ENCODE results near the gene LAMTOR5. TPM values are rescaled to one million over a fixed set of nuclear protein-coding genes. Genes with fewer than 3 reads are reported as not detected.
"Not testable (repeated sequence)": the region's sequence is repeated elsewhere in the genome, so short reads cannot be mapped to it uniquely, and the experiment has no call there.

The LAMTOR5 gene
- total RNA-seq, 4 donors from 2014 or later, result 45.1 to 99.0 (median 65.5) TPM

- H3K27ac ChIP-seq, result no peak overlapping the region
- no peaks in the 10 kb centered on the region for H3K4me1 ChIP-seq
- no peaks in the 10 kb centered on the region for H3K9me3 ChIP-seq
- TF ChIP-seq POLR2A (IDR thresholded peaks at IDR 0.05) (no peak), CTCF (IDR thresholded peaks at IDR 0.05) (no peak)
- no peaks in the 10 kb centered on the region for H3K36me3 ChIP-seq
- no peak overlapping the region for H3K4me3 ChIP-seq
- DNase-seq, result no peak
- no peaks in the 10 kb centered on the region for H3K27me3 ChIP-seq
These were observed 18.2 kb upstream of the LAMTOR5 start for GRCh38 chr1:110425612-110426152.

- TF ChIP-seq CTCF (IDR thresholded peaks at IDR 0.05), result no peak
- TF ChIP-seq POLR2A (IDR thresholded peaks at IDR 0.05), result no peak
These were observed 17.5 kb upstream of the LAMTOR5 start for GRCh38 chr1:110424699-110425611.

GRCh38 chr1:110420874-110421793 lies 13.6 kb upstream of the LAMTOR5 start:
- no peaks in the 10 kb centered on the region for H3K27me3 ChIP-seq
- no peak overlapping the region for H3K27ac ChIP-seq
- H3K4me3 ChIP-seq, result no peak overlapping the region
- no peak for TF ChIP-seq CTCF (IDR thresholded peaks at IDR 0.05)
- no peak for TF ChIP-seq POLR2A (IDR thresholded peaks at IDR 0.05)
- no peaks in the 10 kb centered on the region for H3K36me3 ChIP-seq
- no peaks in the 10 kb centered on the region for H3K9me3 ChIP-seq
- DNase-seq, result peak in 1 of 3 donors; percentile 52
- no peaks in the 10 kb centered on the region for H3K4me1 ChIP-seq

More at GRCh38 chr1:110424699-110425611, 17.5 kb upstream of the LAMTOR5 start:
- DNase-seq, result no peak
- no peaks in the 10 kb centered on the region for H3K27me3 ChIP-seq
- no peaks in the 10 kb centered on the region for H3K9me3 ChIP-seq
- no peak overlapping the region for H3K27ac ChIP-seq
- H3K4me1 ChIP-seq, result no peaks in the 10 kb centered on the region
- H3K36me3 ChIP-seq, result no peaks in the 10 kb centered on the region
- no peak overlapping the region for H3K4me3 ChIP-seq

- Histone ChIP-seq H3K36me3 (no peaks in the 10 kb centered on the region), H3K4me1 (no peaks in the 10 kb centered on the region), H3K4me3 (no peak overlapping the region), H3K27ac (no peak overlapping the region), H3K27me3 (no peaks in the 10 kb centered on the region), H3K9me3 (no peaks in the 10 kb centered on the region)
- no peak for TF ChIP-seq CTCF (IDR thresholded peaks at IDR 0.05)
- no peak for TF ChIP-seq POLR2A (IDR thresholded peaks at IDR 0.05)
- DNase-seq, result no peak
These were observed 12.6 kb upstream of the LAMTOR5 start for GRCh38 chr1:110420023-110420662.

GRCh38 chr1:110418729-110419128 lies 11.2 kb upstream of the LAMTOR5 start:
- Histone ChIP-seq H3K9me3 (no peaks in the 10 kb centered on the region), H3K36me3 (no peaks in the 10 kb centered on the region), H3K4me1 (no peaks in the 10 kb centered on the region), H3K27ac (no peak overlapping the region), H3K27me3 (no peaks in the 10 kb centered on the region), H3K4me3 (no peak overlapping the region)
- TF ChIP-seq CTCF (IDR thresholded peaks at IDR 0.05) (no peak), POLR2A (IDR thresholded peaks at IDR 0.05) (no peak)
- no peak for DNase-seq

- not testable (repeated sequence) for H3K36me3 ChIP-seq, H3K27me3 ChIP-seq, H3K4me1 ChIP-seq, DNase-seq, H3K4me3 ChIP-seq, H3K27ac ChIP-seq, H3K9me3 ChIP-seq
These were observed 5.6 kb upstream of the LAMTOR5 start for GRCh38 chr1:110413045-110413444.

All from Peyer's patch (tissue), 4 donors.